CD4-positive, alpha-beta T cell treated with Interleukin-15 for 1 hour (primary cell): ENCODE results near the gene RWDD3.

Source experiments
- DNase-seq: peaks from one replicate; pipeline ENCODE4 v3.0.0-alpha.2; 2020

Gene RWDD3

DNA sequence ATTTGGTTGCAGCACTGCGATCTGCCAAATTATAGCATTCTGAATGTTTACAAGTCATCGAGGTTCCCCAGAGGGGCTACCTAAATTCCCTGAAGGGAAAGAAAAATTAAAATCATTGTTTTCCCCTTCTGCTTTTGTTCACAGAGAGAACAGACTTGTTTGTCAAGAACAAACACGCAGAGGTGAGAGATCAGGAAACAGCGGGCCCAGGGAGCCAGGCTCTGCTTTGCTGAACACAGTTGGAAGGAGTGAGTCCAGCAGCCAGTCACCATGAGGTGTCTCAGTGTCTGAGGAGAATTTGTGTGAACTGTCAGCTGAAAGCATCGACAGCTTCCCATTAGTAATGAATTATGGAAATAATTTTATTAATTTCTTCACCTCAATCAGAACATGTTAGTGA lies 52.5 kb downstream of the RWDD3 start:
- DNase-seq = no peak

DNA sequence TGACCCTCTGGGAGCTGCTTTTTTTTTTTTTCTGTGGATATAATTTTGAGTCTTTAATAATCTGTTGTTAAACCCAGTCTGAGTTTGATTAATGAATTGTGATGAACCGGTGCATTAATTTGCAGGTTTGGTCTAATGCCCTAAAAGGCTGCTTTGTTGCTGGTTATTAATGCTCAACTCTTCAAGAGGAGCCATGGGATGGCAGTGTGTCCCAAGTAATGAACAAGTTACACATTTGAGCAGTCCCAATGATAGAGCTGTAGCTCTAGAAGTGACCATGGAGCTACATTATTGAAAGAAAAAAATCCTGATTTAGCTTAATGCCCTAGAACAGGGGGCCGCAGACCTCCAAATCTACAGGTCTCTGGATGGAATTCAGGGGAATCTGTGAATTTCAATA lies 53.1 kb downstream of the RWDD3 start:
- no peak for DNase-seq

DNA sequence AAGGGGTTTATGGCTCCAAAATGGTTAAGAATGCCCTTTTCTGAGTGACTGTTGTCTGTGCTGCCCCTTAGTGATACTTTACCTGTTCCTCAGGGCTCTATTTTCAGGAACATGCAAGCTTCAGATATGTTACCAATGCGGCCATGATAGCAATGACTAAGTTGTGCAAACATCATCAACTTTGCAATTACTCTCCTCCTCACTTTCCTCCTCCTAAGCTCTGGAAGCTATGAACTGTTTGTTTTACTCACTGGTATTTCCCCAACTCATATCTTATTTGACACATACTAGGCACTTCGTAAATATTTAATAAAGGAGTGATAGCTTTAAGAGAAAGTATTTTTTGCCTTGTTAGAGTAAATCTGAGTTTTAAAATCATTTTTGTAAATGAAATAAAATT lies 53.8 kb downstream of the RWDD3 start:
- no peak for DNase-seq
